Right renal pelvis (tissue), 4 donors: ENCODE measurements around the gene ITGB4. TPM values are rescaled to one million over a fixed set of nuclear protein-coding genes. Genes with fewer than 3 reads are reported as not detected.

Source experiments
- DNase-seq, 4 donors: peaks; one replicate each; pipeline ENCODE4 v3.0.0-alpha.2; 2013; ENCODE audit warnings: low read depth in 4 of 4, low spot score in 3 of 4, missing footprints in 1 of 4
- polyA plus RNA-seq, 4 donors: library from polyadenylated mRNA; unstranded; fragments of 120-200 nt; gene quantifications; one replicate each; pipeline ENCODE4 v1.2.1, GENCODE V29; 2013; ENCODE audit not compliant: insufficient read length in 4 of 4

Gene ITGB4
- polyA plus RNA-seq, 4 donors = 8.9 to 15.0 (median 12.2) TPM

DNA sequence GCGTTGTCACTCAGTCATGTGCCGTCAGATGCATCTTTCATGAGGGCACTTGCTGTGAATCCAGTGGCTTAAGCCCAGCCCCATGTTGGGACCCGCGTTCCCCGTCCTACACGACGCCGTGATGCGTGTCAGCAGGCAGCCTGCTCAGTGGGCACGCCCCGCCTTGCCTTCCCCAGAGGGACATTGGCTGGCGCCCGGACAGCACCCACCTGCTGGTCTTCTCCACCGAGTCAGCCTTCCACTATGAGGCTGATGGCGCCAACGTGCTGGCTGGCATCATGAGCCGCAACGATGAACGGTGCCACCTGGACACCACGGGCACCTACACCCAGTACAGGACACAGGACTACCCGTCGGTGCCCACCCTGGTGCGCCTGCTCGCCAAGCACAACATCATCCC is 8.8 kb downstream of the ITGB4 start:
- no peak for DNase-seq

DNA sequence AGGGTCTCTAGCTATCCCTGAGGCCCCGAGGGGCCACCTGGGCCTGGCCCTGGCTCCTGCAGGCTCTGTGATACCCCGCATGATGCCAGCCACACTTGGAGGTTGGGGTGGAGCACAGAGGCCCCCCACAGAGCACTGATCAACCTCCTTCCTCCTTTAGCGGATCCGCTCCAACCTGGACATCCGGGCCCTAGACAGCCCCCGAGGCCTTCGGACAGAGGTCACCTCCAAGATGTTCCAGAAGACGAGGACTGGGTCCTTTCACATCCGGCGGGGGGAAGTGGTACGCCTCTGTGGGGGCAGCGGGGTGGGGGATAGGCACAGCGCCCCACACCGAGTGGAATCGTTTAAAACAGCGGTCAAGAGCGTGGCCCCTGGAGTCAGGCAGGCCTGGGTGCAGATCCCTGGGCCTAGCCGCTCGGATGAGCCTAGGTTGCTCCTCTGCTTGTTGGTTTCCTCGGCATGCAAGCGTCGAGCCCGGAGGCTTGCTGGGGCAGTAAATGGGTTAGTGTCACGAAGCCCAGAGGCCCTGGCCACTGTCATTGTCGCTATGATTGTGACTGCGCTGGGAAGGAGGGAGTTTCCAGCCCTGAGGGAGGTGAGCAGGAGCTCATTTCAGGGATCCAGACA is 9.9 kb downstream of the ITGB4 start:
- DNase-seq = no peak

DNA sequence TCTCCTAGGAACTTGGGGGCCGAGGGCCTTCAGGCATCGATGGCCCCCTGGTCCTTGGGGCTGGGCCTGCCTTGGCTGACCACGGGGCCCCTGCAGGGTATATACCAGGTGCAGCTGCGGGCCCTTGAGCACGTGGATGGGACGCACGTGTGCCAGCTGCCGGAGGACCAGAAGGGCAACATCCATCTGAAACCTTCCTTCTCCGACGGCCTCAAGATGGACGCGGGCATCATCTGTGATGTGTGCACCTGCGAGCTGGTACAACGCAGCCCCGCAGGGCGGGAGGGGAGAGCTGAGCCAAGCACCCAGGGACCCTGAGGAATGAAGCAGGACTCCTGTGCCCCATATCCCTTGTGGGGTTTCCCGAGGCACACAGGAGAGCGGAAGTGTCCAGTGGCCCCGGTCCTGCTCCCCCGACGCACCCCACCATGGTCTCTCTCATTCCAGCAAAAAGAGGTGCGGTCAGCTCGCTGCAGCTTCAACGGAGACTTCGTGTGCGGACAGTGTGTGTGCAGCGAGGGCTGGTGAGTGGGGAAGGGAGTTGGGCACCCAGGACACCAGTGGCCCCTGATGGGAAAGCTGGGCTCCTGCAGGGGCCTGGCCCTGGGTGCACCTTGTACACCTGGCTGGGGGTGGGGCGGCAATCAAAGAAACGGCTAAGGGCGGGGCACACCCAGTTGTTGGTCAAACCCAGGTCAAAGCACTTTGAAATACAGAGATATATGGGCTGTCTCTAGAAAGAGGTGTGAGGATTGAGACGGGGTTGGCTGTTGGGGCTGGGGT is 10.6 kb downstream of the ITGB4 start:
- DNase-seq = no peak

DNA sequence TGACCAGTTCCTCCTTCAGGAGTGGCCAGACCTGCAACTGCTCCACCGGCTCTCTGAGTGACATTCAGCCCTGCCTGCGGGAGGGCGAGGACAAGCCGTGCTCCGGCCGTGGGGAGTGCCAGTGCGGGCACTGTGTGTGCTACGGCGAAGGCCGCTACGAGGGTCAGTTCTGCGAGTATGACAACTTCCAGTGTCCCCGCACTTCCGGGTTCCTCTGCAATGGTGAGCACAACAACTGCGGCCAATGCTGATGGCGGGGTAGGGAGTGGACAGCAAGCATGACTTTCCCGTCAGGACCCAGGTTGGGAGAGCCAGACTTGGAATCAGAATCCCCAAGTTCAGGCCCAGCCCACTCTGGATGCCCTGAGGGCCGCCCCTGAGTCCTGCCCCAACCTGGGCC is 12.2 kb downstream of the ITGB4 start:
- DNase-seq = no peak

DNA sequence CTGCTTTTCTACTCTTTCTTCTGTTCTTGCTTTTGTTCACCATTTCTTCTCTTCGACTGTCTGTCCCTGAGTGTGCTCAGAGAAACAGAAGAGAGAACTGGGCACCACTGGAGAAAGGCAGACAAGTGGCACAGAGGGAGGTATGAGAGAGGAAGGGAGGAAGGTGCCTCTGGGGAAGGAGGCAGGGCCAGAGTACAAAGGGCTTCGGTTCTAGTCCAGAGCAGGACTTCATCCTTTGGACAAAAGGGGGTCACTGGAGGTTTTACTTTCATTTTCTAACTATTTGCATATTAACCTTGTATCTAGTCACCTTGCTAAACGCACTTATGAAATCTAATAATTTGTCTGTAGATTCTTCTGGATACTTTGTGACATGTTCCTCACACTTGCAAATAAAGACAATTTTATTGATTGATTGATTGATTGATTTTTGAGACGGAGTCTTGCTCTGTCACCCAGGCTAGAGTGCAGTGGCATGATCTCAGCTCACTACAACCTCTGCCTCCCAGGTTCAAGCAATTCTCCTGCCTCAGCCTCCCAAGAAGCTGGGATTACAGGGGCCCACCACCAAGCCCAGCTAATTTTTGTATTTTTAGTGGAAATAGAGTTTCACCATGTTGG is 13.5 kb downstream of the ITGB4 start:
- no peak for DNase-seq

DNA sequence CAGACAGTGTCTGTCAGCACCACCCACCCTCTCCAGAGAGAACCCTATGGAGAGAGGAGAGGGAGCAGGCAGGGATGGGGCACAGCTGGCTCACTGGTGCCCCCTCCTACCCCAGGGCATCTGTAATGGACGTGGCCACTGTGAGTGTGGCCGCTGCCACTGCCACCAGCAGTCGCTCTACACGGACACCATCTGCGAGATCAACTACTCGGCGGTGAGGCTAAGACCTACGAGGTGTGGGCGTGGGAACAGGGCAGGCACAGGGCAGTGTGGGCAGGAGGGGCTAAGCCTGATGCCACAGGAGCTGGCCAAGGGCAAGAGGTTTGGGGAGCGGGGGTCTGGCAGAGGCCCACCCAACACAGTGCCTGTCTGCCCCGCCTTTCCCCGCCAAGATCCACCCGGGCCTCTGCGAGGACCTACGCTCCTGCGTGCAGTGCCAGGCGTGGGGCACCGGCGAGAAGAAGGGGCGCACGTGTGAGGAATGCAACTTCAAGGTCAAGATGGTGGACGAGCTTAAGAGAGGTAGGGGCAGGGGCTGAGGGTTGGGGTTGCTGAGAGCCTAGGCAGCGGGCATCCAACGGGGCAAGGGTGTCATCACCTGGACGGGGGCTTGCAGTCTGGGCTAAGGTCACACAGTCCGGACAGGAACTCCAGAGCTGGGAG is 15.0 kb downstream of the ITGB4 start:
- DNase-seq = no peak

DNA sequence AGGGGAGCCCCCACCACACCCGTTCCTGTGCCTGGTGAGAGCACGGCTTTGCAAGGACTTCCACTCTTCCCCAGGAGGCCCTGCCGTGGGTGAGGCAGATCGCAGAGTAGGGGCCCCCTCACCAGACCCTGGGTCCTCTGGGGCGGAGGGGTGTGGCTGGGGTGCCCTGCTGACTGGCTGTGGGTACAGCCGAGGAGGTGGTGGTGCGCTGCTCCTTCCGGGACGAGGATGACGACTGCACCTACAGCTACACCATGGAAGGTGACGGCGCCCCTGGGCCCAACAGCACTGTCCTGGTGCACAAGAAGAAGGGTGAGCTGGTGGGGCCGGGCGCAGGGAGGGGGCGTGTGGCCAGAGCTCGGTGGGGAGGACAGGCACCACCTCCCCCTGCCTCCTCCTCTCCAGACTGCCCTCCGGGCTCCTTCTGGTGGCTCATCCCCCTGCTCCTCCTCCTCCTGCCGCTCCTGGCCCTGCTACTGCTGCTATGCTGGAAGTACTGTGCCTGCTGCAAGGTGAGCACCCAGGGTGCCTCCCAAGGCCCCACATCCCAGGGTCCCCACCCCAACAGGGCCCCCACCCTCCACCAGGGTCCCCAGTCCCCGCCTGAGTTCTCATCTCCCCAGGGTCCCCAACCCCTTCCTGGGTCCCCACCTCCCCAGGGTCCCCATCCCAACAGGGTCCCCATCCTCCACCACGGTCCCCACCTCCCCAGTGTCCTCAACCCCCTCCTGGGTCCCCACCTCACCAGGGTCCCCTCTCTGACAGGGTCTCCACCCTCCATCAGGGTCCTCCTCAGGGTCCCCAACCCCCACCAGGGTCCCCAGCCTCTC is 16.1 kb downstream of the ITGB4 start:
- no peak for DNase-seq

DNA sequence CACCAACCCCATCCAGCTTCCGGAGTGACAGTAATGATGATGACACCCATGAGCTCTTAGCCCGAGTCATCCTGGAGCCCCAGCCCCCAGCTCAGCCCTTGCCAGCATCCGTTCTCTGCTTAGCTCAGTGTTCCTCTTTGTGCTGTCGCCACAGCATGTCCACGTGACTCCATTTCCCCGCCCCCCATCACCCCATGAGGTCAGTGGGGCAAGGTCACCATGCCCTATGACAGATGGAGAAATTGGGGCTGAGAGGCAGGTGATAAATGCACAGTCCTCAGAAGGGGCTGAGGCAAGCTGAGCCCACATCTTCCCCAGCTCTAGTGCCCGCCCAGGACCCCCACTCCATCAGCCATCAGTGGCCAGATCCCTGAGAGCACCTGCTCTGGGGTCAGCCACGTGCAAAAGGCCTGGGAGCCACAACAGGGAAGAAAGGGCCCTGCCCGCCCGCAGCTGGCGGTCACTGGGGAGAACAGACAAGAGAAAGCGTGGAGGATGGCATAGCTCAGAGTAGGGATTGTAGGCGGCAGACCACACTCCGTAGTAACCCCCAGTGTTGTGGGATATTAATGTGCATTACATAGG is 17.1 kb downstream of the ITGB4 start:
- no peak for DNase-seq

DNA sequence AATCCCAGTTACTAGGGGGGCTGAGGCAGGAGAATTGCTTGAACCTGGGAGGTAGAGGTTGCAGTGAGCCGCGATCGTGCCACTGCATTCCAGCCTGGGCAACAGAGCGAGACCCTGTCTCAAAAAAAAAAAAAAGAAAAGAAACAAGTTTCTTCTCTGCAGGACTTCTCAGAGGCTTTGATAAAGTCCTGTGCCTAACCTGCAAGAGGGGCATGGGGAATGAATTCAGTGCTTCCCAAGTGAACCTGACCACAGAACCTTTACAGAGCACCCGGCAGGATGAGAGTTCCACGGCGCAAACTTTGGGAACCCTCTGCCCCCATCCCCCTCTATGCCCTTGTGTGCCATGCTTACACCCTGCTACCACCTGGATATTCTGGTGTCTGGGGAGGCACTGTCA is 17.9 kb downstream of the ITGB4 start:
- no peak for DNase-seq

DNA sequence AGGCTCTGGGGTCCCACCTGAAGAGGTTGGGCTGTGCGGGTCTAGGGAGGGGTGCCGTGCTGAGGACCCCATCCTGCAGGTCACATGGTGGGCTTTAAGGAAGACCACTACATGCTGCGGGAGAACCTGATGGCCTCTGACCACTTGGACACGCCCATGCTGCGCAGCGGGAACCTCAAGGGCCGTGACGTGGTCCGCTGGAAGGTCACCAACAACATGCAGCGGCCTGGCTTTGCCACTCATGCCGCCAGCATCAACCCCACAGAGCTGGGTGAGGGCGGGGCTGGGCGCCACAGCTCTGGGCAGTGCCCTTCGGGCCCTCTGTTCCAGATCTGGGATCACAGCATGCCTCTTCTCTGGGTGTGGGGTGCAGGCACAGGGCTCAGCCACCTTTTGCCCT is 18.5 kb downstream of the ITGB4 start:
- no peak for DNase-seq

DNA sequence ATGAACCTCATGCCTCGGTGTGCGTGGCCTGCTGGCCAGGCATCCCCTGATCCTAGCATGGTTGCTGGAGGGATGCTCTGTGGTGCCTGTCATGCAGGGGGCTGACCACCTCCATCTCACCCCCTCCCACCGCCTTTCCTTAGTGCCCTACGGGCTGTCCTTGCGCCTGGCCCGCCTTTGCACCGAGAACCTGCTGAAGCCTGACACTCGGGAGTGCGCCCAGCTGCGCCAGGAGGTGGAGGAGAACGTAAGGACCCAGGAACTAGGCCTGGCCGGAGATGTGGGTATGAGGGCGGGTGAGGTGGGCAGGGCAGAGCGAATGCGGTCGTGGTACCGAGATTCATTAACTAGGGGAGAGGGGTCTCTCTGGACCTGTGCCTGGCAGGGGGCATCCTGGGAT is 19.0 kb downstream of the ITGB4 start:
- DNase-seq = no peak

DNA sequence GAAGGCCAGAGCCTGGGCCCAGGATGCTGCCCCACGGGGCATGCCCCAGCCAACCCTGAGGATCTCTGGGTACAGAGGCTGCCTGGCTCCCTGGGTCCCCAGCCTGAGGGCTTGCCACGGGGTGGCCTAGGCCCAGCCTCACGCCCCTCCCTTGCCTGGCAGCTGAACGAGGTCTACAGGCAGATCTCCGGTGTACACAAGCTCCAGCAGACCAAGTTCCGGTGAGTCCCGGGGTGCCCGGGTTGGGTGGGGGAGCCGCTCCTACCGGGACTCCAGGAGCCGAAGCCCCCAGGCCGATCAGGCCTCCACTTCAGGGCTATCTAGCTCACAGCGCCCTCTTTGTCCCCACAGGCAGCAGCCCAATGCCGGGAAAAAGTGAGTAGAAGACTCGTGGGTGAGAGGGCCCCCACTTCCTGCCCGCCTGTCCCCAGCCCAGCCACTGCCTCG is 19.4 kb downstream of the ITGB4 start:
- no peak for DNase-seq

DNA sequence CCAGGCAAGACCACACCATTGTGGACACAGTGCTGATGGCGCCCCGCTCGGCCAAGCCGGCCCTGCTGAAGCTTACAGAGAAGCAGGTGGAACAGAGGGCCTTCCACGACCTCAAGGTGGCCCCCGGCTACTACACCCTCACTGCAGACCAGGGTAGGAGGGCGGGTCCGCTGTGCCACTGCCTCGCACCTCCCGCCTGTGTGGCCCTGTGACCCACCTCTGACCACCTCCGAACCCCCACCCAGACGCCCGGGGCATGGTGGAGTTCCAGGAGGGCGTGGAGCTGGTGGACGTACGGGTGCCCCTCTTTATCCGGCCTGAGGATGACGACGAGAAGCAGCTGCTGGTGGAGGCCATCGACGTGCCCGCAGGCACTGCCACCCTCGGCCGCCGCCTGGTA is 21.1 kb downstream of the ITGB4 start:
- no peak for DNase-seq

DNA sequence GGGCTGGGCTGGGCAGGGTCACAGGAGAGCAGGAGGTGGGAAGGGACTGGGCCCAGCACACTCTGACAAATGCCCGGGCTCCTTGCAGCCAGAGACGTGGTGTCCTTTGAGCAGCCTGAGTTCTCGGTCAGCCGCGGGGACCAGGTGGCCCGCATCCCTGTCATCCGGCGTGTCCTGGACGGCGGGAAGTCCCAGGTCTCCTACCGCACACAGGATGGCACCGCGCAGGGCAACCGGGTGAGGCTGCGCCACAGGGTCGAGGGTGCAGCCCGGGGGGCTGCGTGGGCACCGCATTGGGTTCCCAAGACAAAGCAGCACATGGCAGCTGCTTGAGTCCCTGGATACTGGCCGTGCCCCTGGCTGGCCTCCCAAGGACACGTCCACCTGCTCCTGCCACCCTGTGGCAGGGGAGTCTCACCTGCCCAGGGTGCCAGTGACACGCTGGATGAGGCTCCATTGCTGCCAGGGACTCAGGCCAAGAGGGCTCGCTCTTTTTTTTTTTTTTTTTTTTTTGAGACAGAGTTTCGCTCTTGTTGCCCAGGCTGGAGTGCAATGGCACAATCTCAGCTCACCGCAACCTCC is 22.5 kb downstream of the ITGB4 start:
- DNase-seq = no peak

DNA sequence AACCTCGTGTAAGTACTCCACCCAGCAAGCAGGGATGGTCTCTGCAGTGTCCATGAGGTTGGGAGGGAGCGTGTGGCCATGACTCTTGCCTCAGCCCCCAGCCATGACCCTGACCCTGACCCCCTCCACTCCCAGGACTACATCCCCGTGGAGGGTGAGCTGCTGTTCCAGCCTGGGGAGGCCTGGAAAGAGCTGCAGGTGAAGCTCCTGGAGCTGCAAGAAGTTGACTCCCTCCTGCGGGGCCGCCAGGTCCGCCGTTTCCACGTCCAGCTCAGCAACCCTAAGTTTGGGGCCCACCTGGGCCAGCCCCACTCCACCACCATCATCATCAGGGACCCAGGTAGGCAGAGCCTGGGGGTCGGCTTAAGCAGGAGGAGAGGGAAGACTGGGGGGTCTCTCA is 27.4 kb downstream of the ITGB4 start:
- no peak for DNase-seq

DNA sequence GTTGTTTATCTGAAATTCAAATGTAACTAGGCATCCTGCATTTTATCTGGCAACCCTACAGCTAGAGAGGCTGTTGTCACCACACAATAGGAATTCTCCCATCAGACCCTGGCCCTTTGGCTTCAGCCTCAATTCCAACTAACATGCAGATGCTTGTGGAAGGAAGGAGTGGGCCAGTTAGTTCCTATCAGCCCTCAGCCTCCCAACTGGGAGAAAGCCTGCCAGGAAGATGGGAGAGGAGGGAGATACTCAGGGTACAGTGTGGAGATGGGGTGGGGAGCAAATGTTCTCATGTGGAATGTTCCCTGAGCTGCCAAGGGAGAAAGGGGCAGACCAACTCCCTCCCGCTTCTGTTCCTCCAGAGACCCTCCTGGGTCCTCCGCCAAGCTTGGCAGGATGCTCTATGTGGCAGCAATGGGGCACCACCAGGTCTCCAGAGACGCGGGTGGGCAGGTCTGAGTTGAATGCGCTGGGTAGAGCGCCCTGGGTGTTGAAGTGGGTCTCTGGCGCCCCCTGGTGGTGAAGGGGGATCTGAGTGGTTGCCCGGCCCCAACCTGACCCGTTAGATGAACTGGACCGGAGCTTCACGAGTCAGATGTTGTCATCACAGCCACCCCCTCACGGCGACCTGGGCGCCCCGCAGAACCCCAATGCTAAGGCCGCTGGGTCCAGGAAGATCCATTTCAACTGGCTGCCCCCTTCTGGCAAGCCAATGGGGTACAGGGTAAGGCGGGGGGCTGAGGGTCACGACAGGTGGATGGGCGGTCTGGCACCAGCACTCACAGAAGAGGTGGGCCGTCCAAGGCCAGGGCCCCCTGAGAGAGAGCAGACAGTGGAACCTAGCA is 28.5 kb downstream of the ITGB4 start:
- peak in 2 of 4 donors; percentile 56 to 66 for DNase-seq

DNA sequence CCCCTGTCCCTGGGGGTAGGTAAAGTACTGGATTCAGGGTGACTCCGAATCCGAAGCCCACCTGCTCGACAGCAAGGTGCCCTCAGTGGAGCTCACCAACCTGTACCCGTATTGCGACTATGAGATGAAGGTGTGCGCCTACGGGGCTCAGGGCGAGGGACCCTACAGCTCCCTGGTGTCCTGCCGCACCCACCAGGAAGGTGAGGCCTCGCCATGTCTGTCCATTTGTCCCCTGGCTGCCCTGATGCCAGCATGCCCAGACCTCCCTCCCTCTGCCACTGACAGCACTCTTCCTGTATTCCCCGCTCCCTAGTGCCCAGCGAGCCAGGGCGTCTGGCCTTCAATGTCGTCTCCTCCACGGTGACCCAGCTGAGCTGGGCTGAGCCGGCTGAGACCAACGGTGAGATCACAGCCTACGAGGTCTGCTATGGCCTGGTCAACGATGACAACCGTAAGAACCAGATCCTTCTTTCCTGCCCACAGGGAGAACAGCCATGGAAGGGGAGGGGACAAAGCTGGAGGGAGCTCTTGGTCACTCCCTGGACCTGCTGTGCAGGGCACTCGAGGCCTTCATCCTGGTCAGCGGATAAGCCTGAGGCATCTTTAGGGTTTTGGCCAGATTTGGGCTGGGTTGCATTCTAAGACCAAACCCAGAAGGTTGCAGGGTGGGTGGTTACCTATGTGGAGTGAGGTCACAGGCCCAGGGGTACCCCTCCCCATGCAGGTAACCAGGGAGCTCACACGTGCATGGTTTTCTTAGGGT is 29.6 kb downstream of the ITGB4 start:
- no peak for DNase-seq
